Measurements from ENCODE around the gene WWOX. TPM values are rescaled to one million over a fixed set of nuclear protein-coding genes. Genes with fewer than 3 reads are reported as not detected.

The WWOX gene
- total and polyA plus RNA-seq, 7 donors: 7.1 to 46.8 (median 16.1) TPM

DNA sequence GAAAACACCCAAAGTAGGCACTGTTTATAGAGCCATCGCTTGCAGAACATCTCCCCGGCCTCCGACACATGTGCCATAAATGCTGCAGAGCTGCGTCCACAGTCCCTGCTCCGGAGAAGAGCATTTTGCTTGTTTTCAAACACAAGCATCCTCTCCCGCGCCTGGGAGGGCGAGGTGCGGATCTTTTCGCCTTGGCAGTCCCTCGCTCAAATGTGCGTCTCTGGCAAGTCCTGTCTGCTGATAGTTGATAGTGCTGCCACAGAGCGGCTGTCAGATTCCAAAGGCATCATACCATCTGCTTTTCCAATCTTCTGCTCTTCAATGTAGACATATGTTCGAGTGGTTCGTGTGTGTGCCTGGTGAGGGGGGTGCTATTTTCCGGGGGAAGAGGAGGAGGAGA lies 897.3 kb downstream of the WWOX start:
- intact Hi-C loops (cut with DNase I): no loop called here
- Histone ChIP-seq H3K9me3 (no peaks in the 10 kb centered on the region), H3K27ac (no peak overlapping the region), H3K36me3 (no peaks in the 10 kb centered on the region), H3K4me1 (no peaks in the 10 kb centered on the region), H3K4me3 (no peak overlapping the region), H3K27me3 (no peaks in the 10 kb centered on the region)
- WGBS, 2 donors: 87 to 93% methylated on average over 16 of the region's 16 CpGs
- TF ChIP-seq EP300 (IDR thresholded peaks at IDR 0.05) (no peak), POLR2A (IDR thresholded peaks at IDR 0.05) (no peak), POLR2AphosphoS5 (IDR thresholded peaks at IDR 0.05) (no peak)
- TF ChIP-seq, protein P1, sequence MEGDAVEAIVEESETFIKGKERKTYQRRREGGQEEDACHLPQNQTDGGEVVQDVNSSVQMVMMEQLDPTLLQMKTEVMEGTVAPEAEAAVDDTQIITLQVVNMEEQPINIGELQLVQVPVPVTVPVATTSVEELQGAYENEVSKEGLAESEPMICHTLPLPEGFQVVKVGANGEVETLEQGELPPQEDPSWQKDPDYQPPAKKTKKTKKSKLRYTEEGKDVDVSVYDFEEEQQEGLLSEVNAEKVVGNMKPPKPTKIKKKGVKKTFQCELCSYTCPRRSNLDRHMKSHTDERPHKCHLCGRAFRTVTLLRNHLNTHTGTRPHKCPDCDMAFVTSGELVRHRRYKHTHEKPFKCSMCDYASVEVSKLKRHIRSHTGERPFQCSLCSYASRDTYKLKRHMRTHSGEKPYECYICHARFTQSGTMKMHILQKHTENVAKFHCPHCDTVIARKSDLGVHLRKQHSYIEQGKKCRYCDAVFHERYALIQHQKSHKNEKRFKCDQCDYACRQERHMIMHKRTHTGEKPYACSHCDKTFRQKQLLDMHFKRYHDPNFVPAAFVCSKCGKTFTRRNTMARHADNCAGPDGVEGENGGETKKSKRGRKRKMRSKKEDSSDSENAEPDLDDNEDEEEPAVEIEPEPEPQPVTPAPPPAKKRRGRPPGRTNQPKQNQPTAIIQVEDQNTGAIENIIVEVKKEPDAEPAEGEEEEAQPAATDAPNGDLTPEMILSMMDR (IDR thresholded peaks at IDR 0.05): no peak
- no peak for DNase-seq

DNA sequence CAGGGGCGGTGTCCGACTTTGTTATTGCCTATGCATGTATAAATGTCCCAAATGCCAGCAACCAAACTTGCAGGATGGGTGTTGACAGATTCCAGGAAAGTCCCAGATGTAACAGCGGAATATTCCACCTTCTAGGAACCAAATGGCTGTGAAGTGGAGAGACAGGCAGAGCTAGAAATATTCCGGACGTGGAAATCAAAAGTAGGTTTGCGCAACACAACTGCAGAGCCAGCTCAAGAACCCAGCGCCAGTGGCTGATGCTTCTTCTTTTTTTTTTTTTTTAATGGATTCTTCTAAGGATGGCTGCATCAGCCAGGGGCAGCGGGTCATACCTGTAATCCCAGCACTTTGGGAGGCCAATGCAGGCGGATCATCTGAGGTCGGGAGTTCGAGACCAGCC lies 899.4 kb downstream of the WWOX start:
- Histone ChIP-seq H3K9me3 (no peaks in the 10 kb centered on the region), H3K27ac (no peak overlapping the region), H3K27me3 (no peaks in the 10 kb centered on the region), H3K4me1 (no peaks in the 10 kb centered on the region), H3K4me3 (no peak overlapping the region), H3K36me3 (no peaks in the 10 kb centered on the region)
- 87 to 90% methylated on average over 11 of the region's 11 CpGs for WGBS, 2 donors
- DNase-seq: no peak
- intact Hi-C loops (cut with DNase I): no loop called here
- no peak for TF ChIP-seq EP300 (IDR thresholded peaks at IDR 0.05)
- TF ChIP-seq POLR2A (IDR thresholded peaks at IDR 0.05): no peak
- TF ChIP-seq POLR2AphosphoS5 (IDR thresholded peaks at IDR 0.05): no peak
- TF ChIP-seq, protein P1 (IDR thresholded peaks at IDR 0.05): no peak

DNA sequence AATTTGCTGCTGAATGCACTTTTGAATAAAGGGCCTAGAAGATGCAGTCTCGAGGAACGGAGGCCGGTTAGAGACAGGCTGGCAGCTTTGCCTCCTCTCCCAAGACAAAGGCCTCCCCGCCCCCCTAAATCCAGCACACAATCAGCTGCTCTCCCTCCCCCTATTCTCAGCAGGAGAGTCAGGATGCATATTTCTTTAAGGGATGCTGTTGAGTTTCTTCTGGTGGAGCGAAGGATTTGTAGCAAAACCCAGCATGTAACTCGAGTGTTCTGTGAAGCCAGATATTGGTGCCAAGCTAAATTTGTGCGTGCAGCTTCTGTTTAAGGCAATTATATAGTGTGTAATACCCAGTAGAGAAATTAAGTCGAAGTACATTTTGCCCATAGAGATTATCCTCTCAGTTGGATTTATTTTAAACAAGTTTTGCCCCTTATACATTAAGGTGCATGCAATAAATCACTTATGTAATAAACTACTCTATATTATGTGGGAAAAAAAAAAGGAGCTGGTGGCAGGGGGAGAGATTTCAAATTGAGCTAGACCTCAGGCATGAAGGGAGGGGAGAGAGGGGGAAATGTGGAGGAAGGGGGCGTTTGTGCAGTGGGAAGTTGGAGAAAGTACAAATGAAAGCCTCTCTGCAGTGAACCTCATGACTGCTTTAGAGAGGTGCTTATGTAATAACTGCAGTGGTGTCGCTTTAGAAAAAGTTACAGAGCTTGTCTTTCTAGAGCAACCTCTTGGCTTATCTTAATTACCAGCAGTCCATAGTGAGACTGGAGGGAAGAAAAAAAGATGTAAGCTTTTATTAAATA lies 901.9 kb downstream of the WWOX start:
- no peaks in the 10 kb centered on the region for H3K36me3 ChIP-seq
- no peak for DNase-seq
- H3K27ac ChIP-seq: no peak overlapping the region
- 63 to 69% methylated on average over 10 of the region's 10 CpGs for WGBS, 2 donors
- H3K4me1 ChIP-seq: no peaks in the 10 kb centered on the region
- H3K9me3 ChIP-seq: no peaks in the 10 kb centered on the region
- intact Hi-C loops (cut with DNase I): no loop called here
- TF ChIP-seq EP300 (IDR thresholded peaks at IDR 0.05) (no peak), POLR2A (IDR thresholded peaks at IDR 0.05) (no peak), POLR2AphosphoS5 (IDR thresholded peaks at IDR 0.05) (no peak)
- TF ChIP-seq, protein P1 (IDR thresholded peaks at IDR 0.05): no peak
- H3K27me3 ChIP-seq: no peaks in the 10 kb centered on the region
- H3K4me3 ChIP-seq: no peak overlapping the region

DNA sequence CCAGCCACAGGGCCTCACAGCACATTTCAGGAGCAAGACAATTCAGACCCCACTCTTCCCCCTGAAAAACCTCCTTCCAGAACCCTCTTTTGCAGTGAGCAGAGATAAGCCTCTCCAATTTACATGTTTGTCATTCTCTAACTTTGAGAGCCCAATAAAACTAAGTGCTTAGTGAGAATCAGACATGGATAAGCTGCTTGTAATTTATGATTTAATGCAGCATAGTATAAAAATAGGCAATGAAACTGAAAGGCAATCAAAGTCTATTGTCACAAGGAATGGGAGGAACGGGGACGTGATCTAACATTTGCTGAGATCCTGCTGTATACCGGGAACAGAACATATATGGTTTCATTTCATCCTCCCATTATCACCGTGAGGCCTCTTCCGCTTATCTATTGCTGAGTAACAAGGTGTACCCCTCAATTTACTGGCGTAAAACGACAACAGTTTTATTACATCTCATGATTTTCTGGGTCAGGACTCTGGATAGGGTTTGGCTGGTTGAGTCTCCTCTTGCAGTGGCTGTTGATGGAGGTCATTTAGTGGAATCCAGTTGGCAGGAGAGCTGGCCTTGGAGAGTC lies 903.7 kb downstream of the WWOX start:
- H3K27ac ChIP-seq: no peak overlapping the region
- no peaks in the 10 kb centered on the region for H3K4me1 ChIP-seq
- no peaks in the 10 kb centered on the region for H3K36me3 ChIP-seq
- H3K27me3 ChIP-seq: no peaks in the 10 kb centered on the region
- TF ChIP-seq EP300 (IDR thresholded peaks at IDR 0.05) (no peak), POLR2AphosphoS5 (IDR thresholded peaks at IDR 0.05) (no peak), POLR2A (IDR thresholded peaks at IDR 0.05) (no peak)
- TF ChIP-seq, protein P1 (IDR thresholded peaks at IDR 0.05): no peak
- intact Hi-C loops (cut with DNase I): no loop called here
- H3K4me3 ChIP-seq: no peak overlapping the region
- 23 to 71% methylated on average over 7 of the region's 7 CpGs for WGBS, 2 donors
- H3K9me3 ChIP-seq: no peaks in the 10 kb centered on the region
- DNase-seq: no peak
